Right hindlimb (tissue), 1 donor: ENCODE data around the gene NWD2.

Source experiments
- DNase-seq: peaks from one replicate; pipeline ENCODE4 v3.0.0-alpha.2; 2018

Gene NWD2

GRCh38 chr4:37305984-37306383 lies 61.4 kb downstream of the NWD2 start:
- DNase-seq, result no peak

GRCh38 chr4:37317104-37317643 lies 72.6 kb downstream of the NWD2 start:
- no peak for DNase-seq

GRCh38 chr4:37320513-37321235 lies 76.1 kb downstream of the NWD2 start:
- no peak for DNase-seq

GRCh38 chr4:37322122-37322521 lies 77.6 kb downstream of the NWD2 start:
- DNase-seq, result no peak

GRCh38 chr4:37324546-37324945 lies 80.0 kb downstream of the NWD2 start:
- DNase-seq, result no peak

- DNase-seq, result no peak
Observed at GRCh38 chr4:37326852-37327251, 82.3 kb downstream of the NWD2 start.

GRCh38 chr4:37338972-37339371 lies 94.4 kb downstream of the NWD2 start:
- no peak for DNase-seq

- no peak for DNase-seq
Observed at GRCh38 chr4:37358748-37359147, 114.2 kb downstream of the NWD2 start.

GRCh38 chr4:37359261-37359660 lies 114.7 kb downstream of the NWD2 start:
- DNase-seq, result no peak

- no peak for DNase-seq
Observed at GRCh38 chr4:37365888-37366287, 121.3 kb downstream of the NWD2 start.

- no peak for DNase-seq
Observed at GRCh38 chr4:37367901-37368300, 123.4 kb downstream of the NWD2 start.

- no peak for DNase-seq
Observed at GRCh38 chr4:37370052-37370451, 125.5 kb downstream of the NWD2 start.

GRCh38 chr4:37381040-37381668 lies 136.6 kb downstream of the NWD2 start:
- no peak for DNase-seq

- DNase-seq, result no peak
Observed at GRCh38 chr4:37383579-37384229, 139.2 kb downstream of the NWD2 start.

GRCh38 chr4:37385424-37385823 lies 140.9 kb downstream of the NWD2 start:
- DNase-seq, result no peak

- DNase-seq, result no peak
Observed at GRCh38 chr4:37388681-37389365, 144.3 kb downstream of the NWD2 start.

- DNase-seq, result no peak
Observed at GRCh38 chr4:37389366-37389765, 144.8 kb downstream of the NWD2 start.

- no peak for DNase-seq
Observed at GRCh38 chr4:37389967-37390580, 145.5 kb downstream of the NWD2 start.

GRCh38 chr4:37392521-37393255 lies 148.1 kb downstream of the NWD2 start:
- DNase-seq, result peak; percentile 27

- no peak for DNase-seq
Observed at GRCh38 chr4:37393321-37393720, 148.8 kb downstream of the NWD2 start.

GRCh38 chr4:37393889-37394288 lies 149.3 kb downstream of the NWD2 start:
- no peak for DNase-seq

GRCh38 chr4:37397505-37397904 lies 153.0 kb downstream of the NWD2 start:
- no peak for DNase-seq
